Activated naive CD8-positive, alpha-beta T cell treated with anti-CD3 and anti-CD28 coated beads for 36 hours (primary cell): ENCODE measurements around the gene RASSF8. TPM values are rescaled to one million over a fixed set of nuclear protein-coding genes. Genes with fewer than 3 reads are reported as not detected.
"Not testable (repeated sequence)": the region's sequence is repeated elsewhere in the genome, so short reads cannot be mapped to it uniquely, and the experiment has no call there.

Source experiments
- DNase-seq: peaks from one replicate; pipeline ENCODE4 v3.0.0; 2021
- H3K27ac Mint-ChIP-seq: one replicate; pipeline ENCODE4 v1.8.0; 2022; ENCODE audit warnings: mild to moderate bottlenecking, moderate library complexity, mixed read lengths
- H3K27me3 Mint-ChIP-seq: one replicate; pipeline ENCODE4 v1.8.0; 2022; ENCODE audit warnings: mild to moderate bottlenecking, mixed read lengths
- H3K36me3 Mint-ChIP-seq: one replicate; pipeline ENCODE4 v1.8.0; 2021; ENCODE audit warnings: mild to moderate bottlenecking, mixed read lengths
- H3K4me1 Mint-ChIP-seq: one replicate; pipeline ENCODE4 v1.8.0; 2021; ENCODE audit warnings: mixed read lengths
- H3K4me3 Mint-ChIP-seq: one replicate; pipeline ENCODE4 v1.8.0; 2022; ENCODE audit warnings: mild to moderate bottlenecking, moderate library complexity, mixed read lengths
- H3K9me3 Mint-ChIP-seq: one replicate; pipeline ENCODE4 v1.8.0; 2022; ENCODE audit warnings: mixed read lengths
- total RNA-seq, 2 experiments: library from RNA; stranded (reverse); gene quantifications; one replicate each; pipeline ENCODE4 v1.2.3, GENCODE V29; 2021

The RASSF8 gene
- total RNA-seq, 2 experiments from 2014 or later: 0.18 TPM; not detected in 1

DNA sequence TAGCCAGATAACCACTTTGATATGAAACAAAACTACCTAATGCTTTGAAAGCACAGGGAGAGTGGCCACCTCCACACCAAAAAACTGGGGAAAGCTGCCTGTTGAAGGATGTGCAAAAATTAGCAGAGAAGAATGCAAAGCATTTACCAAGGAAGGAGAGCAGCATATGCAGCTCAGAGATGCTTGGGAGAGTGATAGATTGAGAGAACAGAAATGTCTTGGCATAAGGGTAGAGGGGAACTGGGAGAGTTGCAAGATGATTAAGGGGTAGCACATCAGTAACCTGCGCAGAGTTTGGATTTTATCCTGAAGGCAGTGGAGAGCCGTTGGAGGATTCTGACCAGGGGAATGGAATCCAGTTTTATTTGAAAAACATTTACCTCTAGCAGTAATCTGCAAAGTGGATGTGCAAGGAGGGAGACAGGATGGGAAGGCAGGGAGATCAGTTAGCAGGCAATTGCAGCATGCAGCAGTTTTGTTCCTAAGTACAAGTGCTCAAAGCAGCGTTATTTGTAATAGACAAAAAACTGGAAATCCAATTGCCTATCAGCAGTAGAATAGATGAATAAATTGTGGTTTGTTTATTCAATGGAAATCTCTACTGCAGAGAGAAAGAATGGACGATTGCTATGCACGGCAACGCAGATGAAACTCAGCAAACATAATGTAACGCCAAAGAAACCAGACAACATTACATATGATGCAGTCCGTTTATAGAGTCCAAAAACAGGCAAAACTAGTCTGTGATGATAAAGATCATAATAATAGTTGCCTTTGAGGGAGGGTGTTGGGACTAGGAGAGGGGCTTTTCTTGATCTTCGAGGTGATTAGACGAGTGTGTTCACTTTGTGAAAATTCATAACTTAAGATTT lies 84.9 kb downstream of the RASSF8 start:
- H3K4me1 Mint-ChIP-seq: no peaks in the 10 kb centered on the region
- no peaks in the 10 kb centered on the region for H3K27me3 Mint-ChIP-seq
- H3K9me3 Mint-ChIP-seq: no peaks in the 10 kb centered on the region
- H3K36me3 Mint-ChIP-seq: no peaks in the 10 kb centered on the region
- H3K27ac Mint-ChIP-seq: no peak overlapping the region
- H3K4me3 Mint-ChIP-seq: no peak overlapping the region
- no peak for DNase-seq

DNA sequence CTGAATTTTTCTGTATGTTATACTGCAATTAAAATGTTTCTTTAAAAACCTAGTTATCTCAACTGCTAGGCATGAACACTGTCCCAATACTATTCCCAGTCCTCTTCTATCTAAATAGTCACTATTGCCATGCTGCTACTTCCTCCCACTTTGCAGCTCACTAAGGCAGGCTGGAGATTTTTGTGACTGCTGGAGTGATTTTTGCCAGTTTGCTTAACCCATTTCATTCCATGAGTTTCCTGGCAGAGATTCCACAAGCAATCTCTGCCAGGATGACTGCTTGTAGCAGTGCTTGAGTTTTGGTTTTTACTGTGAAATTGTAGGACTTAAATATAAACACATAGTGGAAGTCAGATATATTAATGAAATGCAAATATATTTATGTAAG lies 85.5 kb downstream of the RASSF8 start:
- DNase-seq: no peak
- no peaks in the 10 kb centered on the region for H3K27me3 Mint-ChIP-seq
- no peaks in the 10 kb centered on the region for H3K4me1 Mint-ChIP-seq
- H3K27ac Mint-ChIP-seq: no peak overlapping the region
- H3K4me3 Mint-ChIP-seq: no peak overlapping the region
- H3K36me3 Mint-ChIP-seq: no peaks in the 10 kb centered on the region
- no peaks in the 10 kb centered on the region for H3K9me3 Mint-ChIP-seq

- Mint-ChIP-seq H3K4me3 (no peak overlapping the region), H3K4me1 (no peaks in the 10 kb centered on the region), H3K27me3 (no peaks in the 10 kb centered on the region), H3K9me3 (no peaks in the 10 kb centered on the region), H3K27ac (no peak overlapping the region), H3K36me3 (no peaks in the 10 kb centered on the region)
- DNase-seq: no peak
Observed at GRCh38 chr12:26044592-26044991, 86.1 kb downstream of the RASSF8 start.

DNA sequence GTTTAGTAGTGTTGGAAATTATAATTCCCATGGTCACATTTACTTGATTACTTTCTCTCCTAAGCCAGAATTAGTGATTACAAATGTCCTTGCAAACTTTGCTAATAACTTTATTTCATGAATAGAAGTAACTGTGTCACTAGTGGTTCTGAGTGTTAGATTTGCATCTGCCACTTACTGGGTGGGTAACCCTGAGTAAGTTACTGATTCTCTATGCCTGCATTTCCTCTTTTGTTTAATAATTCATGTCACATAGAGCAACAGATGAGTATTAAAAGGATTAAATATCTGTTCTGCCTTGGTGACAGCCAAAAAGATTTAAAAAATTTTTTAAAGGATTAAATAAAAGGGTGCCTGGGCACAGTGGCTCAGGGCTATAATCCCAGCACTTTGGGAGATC lies 87.7 kb downstream of the RASSF8 start:
- Mint-ChIP-seq H3K36me3 (no peaks in the 10 kb centered on the region), H3K4me1 (no peaks in the 10 kb centered on the region), H3K9me3 (no peaks in the 10 kb centered on the region), H3K27me3 (no peaks in the 10 kb centered on the region), H3K27ac (no peak overlapping the region), H3K4me3 (no peak overlapping the region)
- DNase-seq: no peak

DNA sequence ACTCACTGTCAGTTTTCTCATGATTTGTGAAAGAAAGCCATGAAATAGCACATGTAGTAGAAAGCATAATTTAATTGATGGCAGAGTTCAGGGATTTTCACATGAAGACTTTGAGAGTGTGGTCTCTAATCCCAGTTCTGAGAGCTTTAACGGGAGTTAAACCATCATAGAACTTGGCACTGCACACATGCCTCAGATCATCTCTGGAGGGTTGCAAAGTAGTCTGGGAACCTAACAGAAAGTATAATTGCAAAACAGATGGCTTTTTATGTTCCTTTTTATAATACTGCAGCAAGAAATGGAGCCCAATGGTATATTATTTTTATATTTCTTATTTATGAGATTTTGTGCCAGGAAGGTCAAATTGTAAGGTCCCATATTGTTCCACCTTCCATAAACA lies 88.4 kb downstream of the RASSF8 start:
- Mint-ChIP-seq H3K36me3 (no peaks in the 10 kb centered on the region), H3K27me3 (no peaks in the 10 kb centered on the region), H3K27ac (no peak overlapping the region), H3K4me1 (no peaks in the 10 kb centered on the region), H3K9me3 (no peaks in the 10 kb centered on the region), H3K4me3 (no peak overlapping the region)
- no peak for DNase-seq

DNA sequence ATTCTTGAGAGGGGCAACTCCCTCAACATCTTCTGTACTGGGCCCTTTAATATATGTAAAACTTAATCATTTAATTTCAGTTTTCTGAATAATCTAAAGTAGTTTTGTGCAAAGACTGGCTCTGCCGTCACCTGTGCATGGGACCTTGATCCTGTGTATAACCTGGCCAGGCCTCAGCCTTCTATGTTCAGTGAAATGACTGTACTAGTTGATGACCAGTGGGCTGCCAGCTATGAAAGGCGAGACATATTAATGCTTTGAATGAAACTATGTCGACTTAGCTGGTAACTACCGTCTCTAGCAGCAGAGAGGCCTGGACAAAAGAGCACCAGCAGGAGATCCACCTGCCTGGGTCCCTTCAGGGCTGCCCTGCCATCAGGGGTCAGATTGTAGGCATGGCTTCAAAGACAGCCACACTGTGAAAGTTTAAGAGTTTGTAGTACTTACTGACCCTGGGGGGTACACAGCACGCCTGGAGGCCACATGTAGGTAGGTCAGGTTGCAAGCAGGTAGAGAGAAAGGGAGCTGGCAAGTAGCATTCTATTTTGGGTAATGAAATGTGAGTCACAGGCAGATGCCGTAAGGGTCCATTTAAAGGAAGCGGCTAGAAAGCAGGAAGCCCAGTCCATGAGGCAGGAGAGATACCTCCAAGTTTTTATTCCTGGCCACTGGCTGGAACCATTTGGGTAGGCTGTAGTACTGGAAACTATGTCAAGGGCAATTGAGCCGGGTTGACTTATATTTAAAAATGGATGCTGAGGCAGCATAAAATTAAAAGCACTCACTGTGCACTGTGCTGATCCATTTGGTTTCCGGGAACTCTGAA lies 89.1 kb downstream of the RASSF8 start:
- no peak for DNase-seq
- Mint-ChIP-seq H3K27me3 (no peaks in the 10 kb centered on the region), H3K4me3 (no peak overlapping the region), H3K36me3 (no peaks in the 10 kb centered on the region), H3K9me3 (no peaks in the 10 kb centered on the region), H3K27ac (no peak overlapping the region), H3K4me1 (no peaks in the 10 kb centered on the region)

- Mint-ChIP-seq H3K9me3 (no peaks in the 10 kb centered on the region), H3K27ac (no peak overlapping the region), H3K36me3 (no peaks in the 10 kb centered on the region), H3K4me3 (no peak overlapping the region), H3K27me3 (no peaks in the 10 kb centered on the region), H3K4me1 (no peaks in the 10 kb centered on the region)
- no peak for DNase-seq
Observed at GRCh38 chr12:26052652-26053051, 94.2 kb downstream of the RASSF8 start.

DNA sequence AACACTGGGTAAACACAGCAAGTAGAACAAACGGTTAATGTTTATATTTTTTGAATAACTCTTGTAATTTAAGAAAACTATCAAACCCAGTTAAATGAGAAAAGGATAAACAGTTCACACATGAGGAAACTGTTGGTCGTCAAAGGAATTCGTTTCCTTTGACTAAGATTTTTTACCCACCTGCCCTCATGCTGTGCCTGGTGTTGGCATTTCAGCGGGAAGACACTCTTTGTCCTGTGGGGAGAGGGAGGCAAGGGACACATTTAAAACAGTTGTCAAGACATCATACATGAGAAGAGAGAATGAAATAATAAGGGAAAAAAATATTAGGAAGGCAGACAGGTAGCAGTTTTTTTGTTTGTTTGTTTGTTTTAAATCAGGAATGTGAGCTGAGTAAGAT lies 95.9 kb downstream of the RASSF8 start:
- H3K27ac Mint-ChIP-seq: no peak overlapping the region
- H3K4me1 Mint-ChIP-seq: no peaks in the 10 kb centered on the region
- H3K36me3 Mint-ChIP-seq: no peaks in the 10 kb centered on the region
- no peak for DNase-seq
- no peaks in the 10 kb centered on the region for H3K9me3 Mint-ChIP-seq
- H3K4me3 Mint-ChIP-seq: no peak overlapping the region
- H3K27me3 Mint-ChIP-seq: no peaks in the 10 kb centered on the region

DNA sequence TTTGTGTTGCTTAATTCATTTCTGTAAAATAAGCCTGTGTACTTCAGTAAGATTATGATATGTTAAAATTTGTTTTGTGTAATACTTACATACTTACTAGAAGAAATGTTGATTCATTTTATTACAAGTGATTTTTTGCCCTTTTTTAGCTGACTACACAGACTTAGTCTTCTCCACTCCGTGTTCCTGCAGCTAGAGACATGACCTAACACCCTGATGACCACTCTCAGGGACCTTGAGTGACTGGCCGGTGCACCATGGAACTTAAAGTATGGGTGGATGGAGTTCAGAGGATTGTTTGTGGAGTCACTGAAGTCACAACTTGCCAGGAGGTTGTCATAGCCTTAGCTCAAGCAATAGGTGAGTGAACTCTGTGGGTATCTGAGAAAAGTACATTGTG lies 96.6 kb downstream of the RASSF8 start:
- no peak for DNase-seq

GRCh38 chr12:26056335-26056734 lies 97.9 kb downstream of the RASSF8 start:
- no peaks in the 10 kb centered on the region for H3K9me3 Mint-ChIP-seq
- no peaks in the 10 kb centered on the region for H3K27me3 Mint-ChIP-seq
- no peaks in the 10 kb centered on the region for H3K4me1 Mint-ChIP-seq
- no peaks in the 10 kb centered on the region for H3K36me3 Mint-ChIP-seq
- H3K27ac Mint-ChIP-seq: no peak overlapping the region
- DNase-seq: no peak
- no peak overlapping the region for H3K4me3 Mint-ChIP-seq

More for the DNA sequence above, 96.6 kb downstream of the RASSF8 start:
- Mint-ChIP-seq H3K27me3 (no peaks in the 10 kb centered on the region), H3K27ac (no peak overlapping the region), H3K4me3 (no peak overlapping the region), H3K9me3 (no peaks in the 10 kb centered on the region), H3K36me3 (no peaks in the 10 kb centered on the region), H3K4me1 (no peaks in the 10 kb centered on the region)

DNA sequence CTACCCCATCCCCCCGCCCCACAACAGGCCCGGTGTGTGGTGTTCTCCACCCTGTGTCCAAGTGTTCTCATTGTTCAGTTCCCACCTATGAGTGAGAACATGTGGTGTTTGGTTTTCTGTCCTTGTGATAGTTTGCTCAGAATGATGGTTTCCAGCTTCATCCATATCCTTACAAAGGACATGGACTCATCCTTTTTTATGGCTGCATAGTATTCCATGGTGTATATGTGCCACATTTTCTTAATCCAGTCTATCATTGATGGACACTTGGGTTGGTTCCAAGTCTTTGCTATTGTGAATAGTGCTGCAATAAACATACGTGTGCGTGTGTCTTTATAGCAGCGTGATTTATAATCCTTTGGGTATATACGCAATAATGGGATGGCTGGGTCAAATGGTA lies 98.8 kb downstream of the RASSF8 start:
- not testable (repeated sequence) for H3K36me3 Mint-ChIP-seq, H3K4me1 Mint-ChIP-seq, H3K27me3 Mint-ChIP-seq, H3K27ac Mint-ChIP-seq, H3K4me3 Mint-ChIP-seq, H3K9me3 Mint-ChIP-seq, DNase-seq

- Mint-ChIP-seq H3K27me3 (no peaks in the 10 kb centered on the region), H3K27ac (no peak overlapping the region), H3K4me3 (no peak overlapping the region), H3K9me3 (no peaks in the 10 kb centered on the region), H3K4me1 (no peaks in the 10 kb centered on the region), H3K36me3 (no peaks in the 10 kb centered on the region)
- no peak for DNase-seq
Observed at GRCh38 chr12:26058308-26058707, 99.8 kb downstream of the RASSF8 start.

- Mint-ChIP-seq H3K36me3 (no peaks in the 10 kb centered on the region), H3K4me3 (no peak overlapping the region), H3K9me3 (no peaks in the 10 kb centered on the region), H3K27ac (no peak overlapping the region), H3K27me3 (no peaks in the 10 kb centered on the region), H3K4me1 (no peaks in the 10 kb centered on the region)
- no peak for DNase-seq
Observed at GRCh38 chr12:26058818-26059217, 100.3 kb downstream of the RASSF8 start.

- no peaks in the 10 kb centered on the region for H3K36me3 Mint-ChIP-seq
- no peak overlapping the region for H3K27ac Mint-ChIP-seq
- H3K27me3 Mint-ChIP-seq: no peaks in the 10 kb centered on the region
- no peak for DNase-seq
- no peaks in the 10 kb centered on the region for H3K4me1 Mint-ChIP-seq
- H3K9me3 Mint-ChIP-seq: no peaks in the 10 kb centered on the region
- no peak overlapping the region for H3K4me3 Mint-ChIP-seq
Observed at GRCh38 chr12:26062006-26062405, 103.5 kb downstream of the RASSF8 start.

DNA sequence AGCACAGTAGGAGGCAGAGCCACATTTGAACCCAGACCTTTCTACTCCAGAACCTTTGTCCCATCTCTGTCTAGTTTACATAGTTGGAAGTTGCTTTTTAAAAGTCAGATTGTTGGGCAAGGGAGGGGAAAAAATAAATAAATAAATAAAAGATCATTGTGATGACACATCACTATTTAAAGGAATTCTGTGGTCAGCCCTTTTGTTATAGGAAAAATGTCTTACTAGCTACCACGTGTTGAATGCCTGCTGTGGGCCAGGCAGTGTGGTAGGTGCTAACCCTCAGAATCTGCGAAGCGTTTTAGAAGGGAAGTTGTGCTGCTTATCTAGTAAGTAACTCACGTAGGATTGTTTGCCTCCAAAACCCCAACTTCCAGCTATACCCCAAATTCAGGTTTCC lies 104.1 kb downstream of the RASSF8 start:
- Mint-ChIP-seq H3K27me3 (peaks cover 4% of the 10 kb centered on the region), H3K9me3 (no peaks in the 10 kb centered on the region), H3K4me3 (no peak overlapping the region), H3K27ac (no peak overlapping the region), H3K36me3 (no peaks in the 10 kb centered on the region), H3K4me1 (no peaks in the 10 kb centered on the region)
- DNase-seq: no peak

DNA sequence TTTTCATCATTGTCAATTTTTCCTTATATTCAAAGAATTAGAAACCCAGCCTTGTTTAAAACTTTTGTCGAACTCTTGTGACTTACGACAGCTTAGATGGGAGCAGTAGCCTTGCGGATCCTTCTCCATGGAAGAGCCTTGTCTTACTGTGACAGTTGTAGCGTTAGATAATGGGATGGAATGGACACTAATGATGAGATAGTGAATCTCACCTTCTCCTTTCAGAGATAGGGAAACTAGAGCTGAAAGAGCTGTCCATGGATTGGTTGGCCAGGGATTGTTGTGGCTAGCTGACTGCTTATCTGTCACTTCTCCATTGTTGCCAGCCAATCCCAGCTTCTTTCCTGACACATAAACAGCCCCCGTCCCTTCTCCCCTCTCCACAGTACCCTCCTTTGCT lies 107.0 kb downstream of the RASSF8 start:
- Mint-ChIP-seq H3K27ac (no peak overlapping the region), H3K9me3 (no peaks in the 10 kb centered on the region), H3K4me3 (no peak overlapping the region), H3K4me1 (no peaks in the 10 kb centered on the region), H3K27me3 (peaks cover 4% of the 10 kb centered on the region), H3K36me3 (no peaks in the 10 kb centered on the region)
- DNase-seq: no peak
